GM21447 (cell line): ENCODE results near the gene VPREB3.

Experiments
- ATAC-seq: cut with Tn5 transposase; IDR thresholded peaks from one replicate; pipeline ENCODE4 v1.9.1; 2021; ENCODE audit not compliant: unreplicated experiment

Gene VPREB3

DNA sequence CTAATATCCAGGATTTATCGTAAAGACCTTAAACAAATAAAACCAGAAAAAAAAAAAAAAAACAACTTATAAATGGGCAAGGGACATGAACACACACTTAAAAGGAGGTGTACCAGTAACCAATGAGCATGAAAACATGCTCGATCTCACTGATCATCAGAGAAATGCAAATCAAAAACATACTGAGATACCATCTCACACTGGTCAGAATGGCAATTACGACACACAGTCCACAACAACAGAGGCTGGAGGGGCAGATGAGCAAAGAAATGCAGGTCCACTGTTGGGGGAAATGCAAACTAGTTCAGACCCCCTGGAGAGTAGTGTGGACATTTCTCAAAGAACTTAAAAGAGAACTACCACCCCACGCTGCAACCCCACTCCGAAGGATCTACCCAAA is 50.2 kb downstream of the VPREB3 start:
- no peak for ATAC-seq
